HEK293 (cell line): Measurements from ENCODE around the gene RAMP1.

Experiments used
- CTCF ChIA-PET: fragments of 350-600 bp; formaldehyde crosslinking; extraction: SDS; loops from one replicate; lab custom pipeline; 2021; ENCODE audit warnings: antibody characterized with exemption; lab: Yijun Ruan, JAX
- POLR2A ChIA-PET: fragments of 300-600 bp; formaldehyde crosslinking; extraction: SDS; loops from one replicate; lab custom pipeline; 2020; ENCODE audit warnings: antibody characterized with exemption, inconsistent platforms; lab: Yijun Ruan, JAX
- H3K27ac ChIP-seq: fragments of 200-500 bp; sonication (Bioruptor generic); 2 replicates; pipeline ENCODE4 v1.5.1; 2014; ENCODE audit warnings: low read depth, low read length, control low read depth, inconsistent platforms; ENCODE audit errors: extremely low read depth
- H3K36me3 ChIP-seq, 2 experiments: fragments of 200-500 bp in 1 of 2; sonication (Bioruptor generic) in 1 of 2; 1 replicate in 1 of 2; 2 replicates in 1 of 2; pipeline ENCODE4 v1.5.1; 2014 to 2017; ENCODE audit warnings: inconsistent platforms in 2 of 2, low read length in 2 of 2; ENCODE audit not compliant: control insufficient read depth in 2 of 2, insufficient read depth in 1 of 2
- H3K4me1 ChIP-seq: fragments of 200-500 bp; sonication (Bioruptor generic); 2 replicates; pipeline ENCODE4 v1.5.1; 2014; ENCODE audit warnings: mild to moderate bottlenecking, low read length, inconsistent platforms; ENCODE audit not compliant: control insufficient read depth, insufficient read depth
- H3K4me3 ChIP-seq: 2 replicates; pipeline ENCODE4 v1.5.1; 2011; ENCODE audit warnings: low read depth, mild to moderate bottlenecking, control low read depth, low read length, moderate library complexity
- H3K9me3 ChIP-seq: fragments of 200-500 bp; sonication (Bioruptor generic); 2 replicates; pipeline ENCODE4 v1.5.1; 2014; ENCODE audit warnings: low read depth, low read length, inconsistent platforms; ENCODE audit not compliant: control insufficient read depth, insufficient read depth
- ATF2 ChIP-seq: fragments of 450-650 bp; formaldehyde crosslinking; IDR thresholded peaks from 2 replicates; pipeline ENCODE4 v1.5.1; 2016; ENCODE audit warnings: missing biosample characterization, missing genetic modification characterization, low read depth
- BCL11B ChIP-seq: fragments of 450-650 bp; formaldehyde crosslinking; IDR thresholded peaks from 2 replicates; pipeline ENCODE4 v1.5.1; 2016; ENCODE audit warnings: low read depth, missing biosample characterization, missing genetic modification characterization
- KLF8 ChIP-seq: fragments of 450-650 bp; formaldehyde crosslinking; IDR thresholded peaks from 2 replicates; pipeline ENCODE4 v1.5.1; 2016; ENCODE audit warnings: missing biosample characterization, missing genetic modification characterization
- PBX3 ChIP-seq: sonication (generic); formaldehyde crosslinking; IDR thresholded peaks from 2 replicates; pipeline ENCODE4 v1.8.1; 2022; ENCODE audit warnings: mild to moderate bottlenecking, moderate library complexity, missing genetic modification reagents
- PRDM1 ChIP-seq: fragments of 450-650 bp; formaldehyde crosslinking; IDR thresholded peaks from 2 replicates; pipeline ENCODE4; 2016; ENCODE audit warnings: missing biosample characterization, missing genetic modification characterization
- RBAK ChIP-seq: fragments of 450-650 bp; formaldehyde crosslinking; IDR thresholded peaks from 2 replicates; pipeline ENCODE4 v1.5.1; 2016; ENCODE audit warnings: missing biosample characterization, missing genetic modification characterization
- SP2 ChIP-seq: fragments of 450-650 bp; formaldehyde crosslinking; IDR thresholded peaks from 2 replicates; pipeline ENCODE4 v1.5.1; 2016; ENCODE audit warnings: missing biosample characterization, missing genetic modification characterization
- YY1 ChIP-seq: fragments of 450-650 bp; formaldehyde crosslinking; IDR thresholded peaks from 2 replicates; pipeline ENCODE4 v1.5.1; 2018; ENCODE audit warnings: missing biosample characterization, missing genetic modification characterization
- ZBTB11 ChIP-seq: fragments of 450-650 bp; formaldehyde crosslinking; conservative IDR thresholded peaks from 2 replicates; pipeline ENCODE4 v1.5.1; 2016; ENCODE audit warnings: low read depth, missing biosample characterization, missing genetic modification characterization
- ZBTB48 ChIP-seq: fragments of 450-650 bp; formaldehyde crosslinking; IDR thresholded peaks from 2 replicates; pipeline ENCODE4 v1.5.1; 2016; ENCODE audit warnings: missing biosample characterization, missing genetic modification characterization
- ZNF302 ChIP-seq: fragments of 450-650 bp; formaldehyde crosslinking; IDR thresholded peaks from 2 replicates; pipeline ENCODE4 v1.5.1; 2016; ENCODE audit warnings: missing biosample characterization, missing genetic modification characterization, low read depth
- ZNF394 ChIP-seq: fragments of 450-650 bp; formaldehyde crosslinking; IDR thresholded peaks from 2 replicates; pipeline ENCODE4 v1.5.1; 2016; ENCODE audit warnings: missing biosample characterization, missing genetic modification characterization, mild to moderate bottlenecking, moderate library complexity, borderline replicate concordance
- ZNF473 ChIP-seq: fragments of 450-650 bp; formaldehyde crosslinking; IDR thresholded peaks from 2 replicates; pipeline ENCODE4 v1.5.1; 2017; ENCODE audit warnings: missing biosample characterization, missing genetic modification characterization
- ZNF544 ChIP-seq: fragments of 450-650 bp; formaldehyde crosslinking; IDR thresholded peaks from 2 replicates; pipeline ENCODE4 v1.5.0; 2017; ENCODE audit warnings: missing biosample characterization, missing genetic modification characterization
- ZNF560 ChIP-seq: fragments of 450-650 bp; formaldehyde crosslinking; IDR thresholded peaks from 2 replicates; pipeline ENCODE4 v1.5.1; 2017; ENCODE audit warnings: missing biosample characterization, missing genetic modification characterization, borderline replicate concordance
- ZSCAN18 ChIP-seq: fragments of 450-650 bp; formaldehyde crosslinking; IDR thresholded peaks from 2 replicates; pipeline ENCODE4 v1.5.1; 2016; ENCODE audit warnings: missing biosample characterization, missing genetic modification characterization

RAMP1 gene

GRCh38 chr2:237961637-237962036, 102.2 kb downstream of the RAMP1 start:
- no peak overlapping the region for H3K4me3 ChIP-seq
- ChIA-PET CTCF (no interaction called here), POLR2A (no interaction called here)

More at GRCh38 chr2:237961637-237962036, 102.2 kb downstream of the RAMP1 start:
- Histone ChIP-seq H3K27ac (no peak overlapping the region), H3K36me3 (no peaks in the 10 kb centered on the region), H3K9me3 (no peaks in the 10 kb centered on the region), H3K4me1 (no peaks in the 10 kb centered on the region)
- TF ChIP-seq ZNF394 (tag by site-specific recombination) (no peak), ZNF473 (tag by site-specific recombination) (no peak), ZNF302 (tag by site-specific recombination) (no peak), SP2 (tag by site-specific recombination) (no peak), PRDM1 (tag by site-specific recombination) (no peak), ZNF544 (tag by site-specific recombination) (no peak), YY1 (no peak), ZBTB11 (tag by site-specific recombination) (no peak), BCL11B (tag by site-specific recombination) (no peak), ATF2 (tag by site-specific recombination) (no peak), ZSCAN18 (tag by site-specific recombination) (no peak), RBAK (tag by site-specific recombination) (no peak), PBX3 (no peak), ZBTB48 (tag by site-specific recombination) (no peak), ZNF560 (tag by site-specific recombination) (no peak), KLF8 (tag by site-specific recombination) (no peak)
